HG02588 (cell line): Measurements from ENCODE around the gene JAZF1.
"Not testable (repeated sequence)": the region's sequence is repeated elsewhere in the genome, so short reads cannot be mapped to it uniquely, and the experiment has no call there.

Source experiments
- ATAC-seq: cut with Tn5 transposase; IDR thresholded peaks from one replicate; pipeline ENCODE4 v1.9.1; 2021; ENCODE audit warnings: mild to moderate bottlenecking, moderate library complexity; ENCODE audit not compliant: unreplicated experiment

Gene JAZF1

GRCh38 chr7:27863880-27864279 lies 316.7 kb downstream of the JAZF1 start:
- ATAC-seq: no peak

DNA sequence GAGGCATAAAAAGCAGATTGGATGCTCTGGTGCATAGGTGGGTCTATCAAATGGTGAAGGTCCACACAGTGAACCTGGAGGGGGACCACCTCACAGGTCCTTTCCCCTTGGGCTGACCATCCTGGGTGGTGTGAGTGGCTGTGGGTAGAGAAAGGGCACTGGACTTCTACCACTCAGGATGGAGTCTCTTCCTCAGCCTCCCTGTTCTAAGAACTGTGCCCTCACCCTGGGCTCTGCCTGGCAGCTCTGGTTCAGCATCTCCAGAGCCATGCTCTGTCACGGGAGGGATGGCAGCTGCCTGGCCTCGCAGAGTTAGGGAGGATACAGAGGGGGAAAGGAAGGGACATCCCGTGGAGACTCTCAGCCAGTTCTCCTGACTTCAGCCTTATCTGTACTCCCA lies 318.8 kb downstream of the JAZF1 start:
- no peak for ATAC-seq

DNA sequence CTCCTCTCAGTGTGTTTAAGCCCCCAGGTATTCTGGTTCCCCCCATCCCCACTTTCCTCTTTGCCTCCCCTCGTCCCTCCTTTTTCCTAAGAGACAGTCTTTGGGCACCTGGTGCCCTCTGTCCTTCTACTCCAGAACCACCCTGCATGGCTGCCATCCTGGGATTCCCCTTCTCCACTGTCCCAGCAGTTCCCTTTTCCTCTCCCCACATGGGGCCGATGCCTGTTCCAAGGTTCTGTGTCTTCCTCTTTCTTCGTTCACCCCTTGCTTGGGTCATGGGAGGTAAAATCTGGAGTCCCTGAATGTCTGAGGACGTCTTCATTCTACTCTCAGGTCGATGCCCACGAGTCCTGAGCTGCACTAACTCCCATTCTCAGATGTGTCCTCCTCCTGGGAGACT lies 319.8 kb downstream of the JAZF1 start:
- ATAC-seq: no peak

- ATAC-seq: not testable (repeated sequence)
Observed at GRCh38 chr7:27856703-27857485, 323.7 kb downstream of the JAZF1 start.

DNA sequence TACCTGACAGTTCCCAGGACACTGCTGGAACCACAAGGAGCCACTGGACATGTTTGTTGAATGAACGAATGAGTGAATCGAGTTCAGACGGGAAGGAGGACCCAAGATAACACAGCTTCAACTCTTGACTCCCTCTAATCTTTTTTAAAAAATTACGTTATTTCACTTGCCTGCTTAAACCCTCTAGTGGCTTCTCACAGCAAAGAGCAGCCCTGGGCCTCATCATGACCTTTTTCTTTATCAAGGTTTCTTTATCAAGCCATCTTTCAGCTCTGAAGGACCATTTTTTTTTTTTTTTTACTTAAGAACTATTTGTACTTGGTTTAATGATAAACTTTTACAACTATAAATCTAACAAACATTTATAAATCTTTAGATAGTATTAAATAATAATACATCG lies 330.1 kb downstream of the JAZF1 start:
- ATAC-seq: no peak

- no peak for ATAC-seq
Observed at GRCh38 chr7:27846388-27846787, 334.2 kb downstream of the JAZF1 start.

- ATAC-seq: no peak
Observed at GRCh38 chr7:27843584-27844305, 336.9 kb downstream of the JAZF1 start.

- ATAC-seq: no peak
Observed at GRCh38 chr7:27842851-27843250, 337.7 kb downstream of the JAZF1 start.

DNA sequence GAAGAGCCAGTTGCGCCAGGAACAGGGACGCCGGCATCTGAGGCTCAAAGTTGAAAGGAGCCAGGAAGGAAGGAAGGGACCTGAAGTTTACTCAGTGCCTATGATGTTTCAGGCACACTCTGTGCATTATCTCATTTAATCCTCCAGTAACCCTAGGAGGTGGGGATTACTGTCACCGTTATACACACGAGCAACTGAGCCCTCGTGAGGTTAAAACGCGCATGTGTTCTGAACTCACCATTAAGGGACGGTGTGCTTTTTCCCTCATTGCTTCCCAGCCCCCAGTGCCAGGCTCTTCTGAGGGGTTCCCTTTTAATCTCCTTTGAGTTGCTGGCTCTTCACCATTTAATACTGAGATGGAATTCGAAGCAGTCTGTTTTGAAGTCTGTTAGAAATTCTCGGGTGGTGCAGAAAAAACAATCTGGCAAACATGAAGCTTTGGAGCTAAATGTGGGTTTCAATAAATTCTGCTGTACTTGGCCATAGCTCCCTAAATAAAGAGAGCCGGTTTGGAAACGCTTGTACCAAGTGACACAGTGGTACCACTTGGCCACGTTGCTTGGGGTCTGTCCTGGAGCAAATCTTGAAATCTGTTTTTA lies 338.4 kb downstream of the JAZF1 start:
- no peak for ATAC-seq

DNA sequence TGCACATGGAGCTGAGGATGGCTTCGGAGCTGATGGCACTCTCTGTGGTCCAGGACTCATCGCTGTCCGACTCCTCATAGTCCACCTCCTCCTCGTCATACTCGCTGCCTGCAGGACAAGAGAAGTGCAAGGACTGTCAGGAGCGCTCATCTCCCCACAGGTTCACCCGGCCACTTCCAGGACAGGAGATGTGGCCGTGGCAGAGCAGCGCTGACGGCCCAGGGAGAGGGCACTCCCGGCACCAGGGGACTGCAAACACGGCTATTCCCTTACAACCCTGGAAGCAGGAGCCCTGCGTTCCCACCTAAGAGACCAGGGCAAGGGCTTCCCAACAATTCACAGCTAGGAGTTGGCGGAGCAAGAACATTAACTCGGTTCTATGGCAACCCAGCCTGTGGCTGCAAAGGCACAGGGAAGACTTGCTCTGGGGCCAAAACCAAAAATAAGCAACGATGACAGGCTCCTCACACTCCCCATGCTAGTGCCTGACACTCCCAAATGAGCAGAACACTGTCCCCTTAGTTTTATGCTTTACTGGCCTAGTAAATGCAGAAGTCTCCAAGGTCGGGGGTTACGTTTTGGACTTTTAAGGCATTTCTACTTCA lies 339.7 kb downstream of the JAZF1 start:
- ATAC-seq: no peak

- ATAC-seq: no peak
Observed at GRCh38 chr7:27840313-27840712, 340.3 kb downstream of the JAZF1 start.

DNA sequence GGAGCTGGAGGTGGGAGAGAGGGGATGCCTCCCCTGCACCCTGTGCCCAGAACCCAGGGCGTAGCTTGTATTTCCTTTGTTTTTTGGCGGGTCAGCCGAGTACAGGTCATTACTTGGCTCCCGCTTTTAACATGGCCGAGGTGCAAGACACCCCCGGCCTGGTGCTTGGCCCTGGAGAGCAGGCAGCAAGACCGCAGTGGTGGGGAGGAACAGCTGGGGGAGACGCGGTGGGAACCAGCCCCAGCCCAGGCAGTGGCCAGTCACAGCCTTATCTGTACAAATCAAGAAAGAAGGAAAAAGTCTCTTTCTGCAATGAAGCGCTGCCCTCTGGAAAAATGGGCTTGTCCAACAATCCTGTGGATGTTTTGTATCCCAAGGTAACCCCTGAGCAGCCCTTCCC lies 341.5 kb downstream of the JAZF1 start:
- no peak for ATAC-seq

DNA sequence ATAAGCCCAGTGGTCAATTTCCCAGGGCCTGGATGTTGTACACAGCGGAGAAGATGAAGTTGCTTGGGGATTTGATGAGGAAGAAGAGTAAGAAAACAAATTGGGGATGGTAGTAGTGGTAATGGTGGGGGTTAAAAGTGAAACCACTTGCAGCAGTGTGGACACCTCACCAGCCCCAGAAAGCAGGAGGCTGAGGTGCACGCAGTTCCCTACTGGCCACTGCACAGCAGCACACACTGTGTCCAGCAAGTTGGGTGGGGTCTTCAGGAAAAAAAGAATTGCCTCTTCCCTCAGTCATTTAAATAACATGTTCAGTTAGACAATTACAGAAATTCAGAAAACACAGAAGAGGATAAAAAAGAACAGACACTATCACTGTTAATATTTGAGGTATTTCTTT lies 344.1 kb downstream of the JAZF1 start:
- no peak for ATAC-seq

DNA sequence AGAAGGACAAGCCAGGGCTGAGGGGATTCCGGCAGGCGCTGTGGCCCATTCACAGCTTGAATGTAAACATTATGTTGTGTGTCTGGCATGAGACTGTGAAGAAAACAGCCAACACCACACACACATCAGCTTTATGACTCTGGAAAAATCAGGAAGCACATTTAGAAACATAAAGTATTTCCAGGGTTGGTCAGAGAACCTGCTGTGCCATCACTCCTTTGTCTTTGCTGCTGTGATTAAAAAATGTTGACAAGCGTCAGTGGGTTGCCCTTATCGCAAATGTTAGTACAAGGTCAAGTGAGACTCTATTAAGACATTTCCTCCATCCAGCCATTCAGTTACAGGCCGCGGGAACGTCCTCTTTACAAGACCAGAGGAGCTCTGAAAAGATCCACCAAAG lies 345.2 kb downstream of the JAZF1 start:
- ATAC-seq: no peak

DNA sequence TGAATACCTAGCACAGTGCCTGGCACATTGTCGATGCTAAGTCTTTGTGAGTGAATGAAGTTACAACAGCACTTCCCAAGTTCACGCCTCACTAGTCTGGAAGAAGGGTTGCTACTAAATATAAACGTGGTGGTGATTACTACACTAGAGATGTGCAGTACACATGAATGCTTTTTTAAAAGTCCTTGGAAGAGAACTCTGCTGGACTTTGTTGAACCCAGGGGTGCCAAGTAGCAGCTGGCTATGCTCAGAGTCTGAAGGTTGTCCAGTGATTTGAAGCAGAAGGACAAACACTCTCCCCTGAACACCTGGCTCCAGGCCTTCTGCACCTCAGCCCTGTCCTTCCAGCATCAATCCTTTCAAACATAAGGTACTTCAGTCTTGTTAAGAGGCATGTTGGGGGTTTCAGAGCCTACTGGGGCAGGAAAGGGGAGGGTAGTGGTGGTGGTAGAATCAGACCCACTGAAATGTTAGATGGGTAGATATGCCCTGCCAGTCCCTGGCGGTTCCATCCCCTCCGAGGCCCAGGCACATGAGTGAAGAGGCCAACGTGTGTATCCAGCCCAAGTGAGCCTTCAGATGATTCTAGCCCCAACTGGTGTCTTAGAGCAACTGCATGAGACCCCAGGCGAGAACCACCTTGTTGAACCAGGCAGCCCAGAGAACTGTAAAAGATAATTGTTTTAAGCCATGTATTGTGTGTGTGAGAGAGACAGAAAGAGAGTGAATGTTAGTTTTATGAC lies 346.2 kb downstream of the JAZF1 start:
- no peak for ATAC-seq

DNA sequence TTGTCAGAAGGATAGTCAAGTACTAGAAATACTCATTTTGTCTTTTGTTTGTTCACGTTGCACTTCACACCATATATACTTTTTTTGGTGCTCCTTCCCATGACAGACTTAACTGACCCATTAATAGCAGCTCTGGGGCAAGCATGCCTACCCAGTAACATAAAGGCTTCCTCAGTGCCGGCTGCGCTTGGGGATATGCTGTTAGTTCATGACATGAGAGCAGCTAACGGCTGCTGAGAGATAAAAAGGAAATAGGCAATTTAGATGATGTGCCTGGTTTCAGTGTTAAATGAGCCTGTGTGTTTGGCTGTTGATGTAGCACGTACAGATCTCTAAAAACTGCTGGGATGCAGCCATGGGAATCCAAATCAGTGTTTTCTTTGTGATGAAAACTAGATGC lies 354.2 kb downstream of the JAZF1 start:
- ATAC-seq: no peak

DNA sequence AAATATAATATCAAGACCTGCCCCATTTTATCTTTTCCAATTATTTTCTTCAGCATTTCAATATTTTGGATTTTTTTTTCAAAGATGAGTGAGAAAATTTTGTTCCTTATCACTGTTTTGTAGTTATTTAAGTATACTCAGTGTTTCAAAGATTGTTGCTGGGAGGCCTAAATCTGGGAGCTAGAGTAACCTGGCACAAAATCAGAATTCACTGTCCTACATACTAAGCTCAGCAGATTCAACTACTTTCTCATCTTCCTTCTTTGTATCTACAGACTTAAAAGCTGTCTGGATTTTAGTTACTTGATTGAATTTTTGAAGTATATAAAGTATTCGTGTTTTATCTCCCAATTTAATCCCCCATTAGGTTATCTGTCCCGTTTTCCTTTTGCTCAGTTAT lies 354.7 kb downstream of the JAZF1 start:
- ATAC-seq: no peak

GRCh38 chr7:27822245-27822644 lies 358.4 kb downstream of the JAZF1 start:
- no peak for ATAC-seq

DNA sequence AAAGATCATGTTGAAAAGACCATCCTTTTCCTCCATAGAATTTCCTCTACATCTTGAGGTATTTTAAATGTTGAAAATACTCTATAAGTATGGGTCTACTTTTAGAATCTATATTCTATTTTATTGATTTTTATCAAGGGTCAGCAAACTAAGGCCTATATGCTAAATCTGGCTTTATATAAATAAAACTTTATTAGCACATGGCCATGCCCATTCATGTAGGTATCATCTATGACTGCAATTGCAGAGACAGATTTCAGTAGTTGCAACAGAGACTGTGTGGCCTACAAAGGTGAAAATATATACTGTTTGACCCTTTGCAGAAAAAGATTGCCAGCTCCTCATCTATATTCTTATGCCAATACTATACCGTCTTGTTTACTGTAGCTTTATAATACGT lies 367.9 kb downstream of the JAZF1 start:
- no peak for ATAC-seq

GRCh38 chr7:27810186-27810585 lies 370.4 kb downstream of the JAZF1 start:
- no peak for ATAC-seq

- ATAC-seq: no peak
Observed at GRCh38 chr7:27808626-27809025, 372.0 kb downstream of the JAZF1 start.
